Skin epidermis (tissue), 12 donors: ENCODE results near the gene NKPD1.
"Not testable (repeated sequence)": the region's sequence is repeated elsewhere in the genome, so short reads cannot be mapped to it uniquely, and the experiment has no call there.

ENCODE experiments used
- H3K27ac ChIP-seq, 21 experiments: fragments of 200-600 bp; sonication (generic) in 11 of 21; one replicate each; pipeline ENCODE4 v1.5.0; 2020; ENCODE audit warnings: mild to moderate bottlenecking in 3 of 21, inconsistent platforms in 2 of 21, moderate library complexity in 2 of 21
- H3K4me3 ChIP-seq, 7 experiments: fragments of 200-600 bp; sonication (generic) in 2 of 7; one replicate each; pipeline ENCODE4 v1.5.0; 2020; ENCODE audit warnings: inconsistent platforms in 2 of 7, mild to moderate bottlenecking in 2 of 7, moderate library complexity in 1 of 7

Gene NKPD1

DNA sequence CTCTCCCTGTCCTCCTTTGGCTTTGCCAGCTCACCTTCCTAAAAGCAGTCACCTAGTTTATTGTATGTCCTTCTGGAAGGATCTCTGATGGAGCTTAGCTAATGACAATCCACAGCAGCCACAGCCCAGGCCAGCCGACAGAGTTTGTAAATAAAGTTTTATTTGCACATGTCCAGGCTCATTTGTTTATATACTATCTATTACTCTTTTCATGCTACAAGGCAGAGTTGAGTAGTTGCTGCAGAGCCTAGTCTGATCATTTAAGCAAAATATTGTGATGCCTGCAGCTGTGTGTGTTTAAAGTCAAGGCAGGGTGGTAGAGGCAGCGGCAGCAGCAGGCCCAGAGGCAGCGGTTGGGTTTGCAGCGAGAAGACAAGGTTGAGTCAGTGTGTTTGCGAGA is 32.6 kb downstream of the NKPD1 start:
- H3K4me3 ChIP-seq = no peak overlapping the region
- no peak overlapping the region for H3K27ac ChIP-seq

DNA sequence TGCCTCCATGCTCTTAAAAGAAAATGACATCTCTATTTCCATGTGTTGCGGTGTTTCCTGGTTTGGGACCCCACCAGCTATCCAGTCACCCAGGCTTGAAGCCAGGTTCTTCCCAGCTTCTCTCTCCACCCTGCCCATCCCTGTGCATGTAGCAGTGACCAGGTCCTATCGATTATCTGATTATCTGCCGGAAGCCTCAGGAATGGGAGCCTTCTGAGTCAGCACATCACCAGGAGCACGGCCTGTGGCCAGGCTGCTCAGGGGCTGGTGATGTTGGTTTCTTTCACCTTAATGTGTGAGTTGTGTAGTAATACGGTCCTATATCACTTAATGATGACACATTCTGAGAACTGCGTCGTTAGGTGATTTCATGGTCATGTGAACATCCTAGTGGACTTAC is 34.1 kb downstream of the NKPD1 start:
- Histone ChIP-seq H3K4me3 (no peak overlapping the region), H3K27ac (no peak overlapping the region)

DNA sequence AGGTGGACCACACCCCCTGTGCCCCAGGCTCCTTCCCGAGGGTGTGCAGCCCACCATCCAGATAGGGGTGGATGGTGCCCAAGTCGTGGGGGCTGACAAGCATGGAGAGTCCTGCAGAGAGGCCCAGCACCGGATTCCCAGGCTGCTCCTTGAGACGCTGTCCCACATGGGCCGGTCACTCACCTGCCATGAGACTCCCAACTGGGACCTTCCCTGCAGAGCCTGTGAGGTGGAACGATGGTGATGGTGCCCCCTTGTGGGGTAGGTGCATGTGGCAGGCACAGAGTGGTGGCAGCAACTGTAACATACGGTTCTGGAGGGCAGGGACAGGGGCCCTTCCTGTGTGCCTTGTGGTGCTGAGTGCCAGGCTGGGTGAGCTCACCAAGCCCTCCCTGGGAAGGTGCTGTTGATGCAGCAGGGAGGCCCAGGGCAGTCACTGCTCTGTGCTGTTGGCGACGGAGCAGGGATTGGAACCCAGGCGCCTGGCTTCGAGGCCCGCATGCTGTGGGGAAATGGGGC is 34.7 kb downstream of the NKPD1 start:
- Histone ChIP-seq H3K4me3 (no peak overlapping the region), H3K27ac (no peak overlapping the region)

DNA sequence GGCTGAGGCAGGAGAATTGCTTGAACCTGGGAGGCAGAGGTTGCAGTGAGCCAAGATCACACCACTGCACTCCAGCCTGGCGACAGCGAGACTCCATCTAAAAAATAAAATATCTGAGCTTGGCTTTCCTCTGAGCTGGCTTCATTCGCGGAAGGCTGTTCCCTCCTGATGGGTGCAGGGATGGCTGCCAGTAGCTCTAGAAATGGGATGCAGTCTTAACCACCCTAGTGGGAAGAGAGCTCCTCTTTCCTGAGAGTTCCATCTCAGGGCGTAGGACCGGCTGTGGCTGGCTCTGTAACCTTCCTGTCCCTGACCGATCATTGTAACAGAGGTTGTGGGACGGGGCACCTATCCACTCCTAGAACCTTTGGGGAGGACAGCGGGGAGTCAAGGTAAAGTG is 35.4 kb downstream of the NKPD1 start:
- Histone ChIP-seq H3K27ac (no peak overlapping the region), H3K4me3 (no peak overlapping the region)

DNA sequence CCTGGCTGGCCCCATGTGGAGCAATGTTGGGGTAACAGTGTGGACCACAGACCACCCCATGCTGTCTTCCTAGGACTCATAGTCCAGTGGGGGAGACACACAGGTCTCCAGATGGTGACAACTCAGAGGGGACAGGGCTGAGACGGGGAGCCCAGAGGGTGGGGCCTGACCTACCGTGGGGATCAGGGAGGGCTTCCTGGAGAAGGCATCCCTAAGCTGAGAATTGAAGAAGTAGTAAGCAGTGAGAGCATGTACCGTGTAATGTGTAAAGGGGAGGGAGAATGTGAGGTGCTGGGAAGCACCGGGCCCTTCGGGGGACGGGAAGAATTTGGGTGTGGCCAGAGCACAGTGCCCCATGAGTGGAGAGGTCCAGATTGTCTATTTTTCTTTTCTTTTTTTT is 36.8 kb downstream of the NKPD1 start:
- H3K27ac ChIP-seq = peak overlapping the region in 1 of 21 experiments; percentile 22
- no peak overlapping the region for H3K4me3 ChIP-seq

DNA sequence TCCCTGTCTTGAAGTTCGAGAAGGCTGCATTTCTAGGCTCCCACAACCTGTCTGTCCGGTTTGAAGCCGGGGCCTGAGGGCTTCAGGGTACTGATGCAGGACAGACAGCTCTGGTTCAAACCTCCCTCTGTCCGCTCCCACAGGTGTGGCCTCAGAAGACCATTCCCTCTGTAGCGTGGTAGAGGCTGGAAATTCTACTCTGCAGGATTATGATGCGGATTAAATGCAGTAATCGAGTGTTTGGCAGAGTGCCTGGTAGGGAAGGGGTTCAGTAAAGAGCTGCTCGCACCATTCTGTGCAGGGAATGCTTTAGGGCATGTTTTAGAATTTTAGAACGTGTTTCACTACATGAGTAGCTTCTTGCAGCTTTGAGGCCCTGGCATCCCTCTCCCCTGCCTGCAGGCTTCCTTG is 37.3 kb downstream of the NKPD1 start:
- no peak overlapping the region for H3K4me3 ChIP-seq
- H3K27ac ChIP-seq = no peak overlapping the region

DNA sequence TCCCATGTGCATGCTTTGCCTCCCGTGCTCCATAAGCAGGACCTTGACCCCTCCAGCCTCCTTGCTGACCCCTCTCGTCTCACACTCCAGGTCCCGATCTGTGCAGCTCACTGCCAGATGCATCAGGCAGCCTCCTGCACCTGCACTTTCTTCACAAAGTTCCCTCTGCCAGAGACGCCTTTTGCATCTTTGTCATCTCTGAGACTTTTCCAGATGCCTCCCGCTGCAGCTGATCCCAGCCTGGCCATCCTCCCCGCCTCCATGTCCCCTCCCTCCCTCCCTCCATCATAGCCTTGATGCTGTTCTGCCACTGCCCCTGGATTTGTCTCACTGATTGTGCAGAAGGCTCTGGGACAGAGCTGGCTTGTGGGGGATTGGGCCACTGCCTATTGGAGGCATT is 38.0 kb downstream of the NKPD1 start:
- Histone ChIP-seq H3K27ac (no peak overlapping the region), H3K4me3 (no peak overlapping the region)

DNA sequence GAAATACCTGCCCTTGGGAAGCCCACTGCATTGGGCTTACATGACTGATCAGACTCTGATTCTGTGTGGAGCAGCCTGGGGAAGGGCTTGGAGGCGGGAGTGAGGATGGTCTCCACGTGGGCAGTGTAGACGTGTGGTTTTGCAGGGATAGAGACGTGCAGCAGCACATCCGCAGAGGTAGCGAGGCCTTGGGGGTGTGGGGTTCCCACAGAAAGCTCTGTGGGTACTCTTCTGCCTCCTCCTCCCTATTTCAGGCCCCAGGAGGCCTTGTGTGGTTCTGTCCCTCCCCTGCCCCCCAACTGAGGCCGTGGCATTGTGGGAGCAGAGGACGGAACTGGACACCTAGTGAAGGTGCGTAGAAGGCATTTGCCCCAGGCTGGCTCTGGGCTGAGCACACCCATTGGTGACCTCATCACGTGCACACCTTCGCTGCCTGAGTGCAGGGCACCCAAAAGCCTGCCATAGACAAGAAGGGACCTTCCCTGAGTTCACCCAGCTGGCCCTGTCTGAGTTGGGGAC is 38.9 kb downstream of the NKPD1 start:
- peak overlapping the region in 2 of 21 experiments; percentile 20 to 24 for H3K27ac ChIP-seq
- no peak overlapping the region for H3K4me3 ChIP-seq

DNA sequence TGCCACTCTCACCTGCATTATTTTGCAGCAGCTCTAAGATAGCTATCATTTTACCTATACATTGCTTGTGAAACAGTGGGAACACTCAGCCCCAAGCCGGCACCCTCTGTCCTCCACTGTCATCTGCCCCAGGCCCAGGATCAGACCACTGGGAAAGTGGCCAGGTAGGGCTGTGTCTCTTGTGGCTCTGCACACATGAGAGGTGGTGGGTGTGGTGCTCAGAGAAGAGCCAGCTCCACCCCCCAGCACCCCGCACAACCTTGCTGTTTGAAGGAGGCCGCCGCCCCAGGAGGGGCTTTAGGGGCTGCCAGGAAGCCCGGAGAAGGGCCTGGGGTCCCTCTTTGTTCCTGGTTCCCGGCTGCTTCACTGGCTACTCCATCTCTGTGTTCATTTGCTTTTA is 41.2 kb downstream of the NKPD1 start:
- no peak overlapping the region for H3K4me3 ChIP-seq
- peak overlapping the region in 1 of 21 experiments; percentile 18 for H3K27ac ChIP-seq

DNA sequence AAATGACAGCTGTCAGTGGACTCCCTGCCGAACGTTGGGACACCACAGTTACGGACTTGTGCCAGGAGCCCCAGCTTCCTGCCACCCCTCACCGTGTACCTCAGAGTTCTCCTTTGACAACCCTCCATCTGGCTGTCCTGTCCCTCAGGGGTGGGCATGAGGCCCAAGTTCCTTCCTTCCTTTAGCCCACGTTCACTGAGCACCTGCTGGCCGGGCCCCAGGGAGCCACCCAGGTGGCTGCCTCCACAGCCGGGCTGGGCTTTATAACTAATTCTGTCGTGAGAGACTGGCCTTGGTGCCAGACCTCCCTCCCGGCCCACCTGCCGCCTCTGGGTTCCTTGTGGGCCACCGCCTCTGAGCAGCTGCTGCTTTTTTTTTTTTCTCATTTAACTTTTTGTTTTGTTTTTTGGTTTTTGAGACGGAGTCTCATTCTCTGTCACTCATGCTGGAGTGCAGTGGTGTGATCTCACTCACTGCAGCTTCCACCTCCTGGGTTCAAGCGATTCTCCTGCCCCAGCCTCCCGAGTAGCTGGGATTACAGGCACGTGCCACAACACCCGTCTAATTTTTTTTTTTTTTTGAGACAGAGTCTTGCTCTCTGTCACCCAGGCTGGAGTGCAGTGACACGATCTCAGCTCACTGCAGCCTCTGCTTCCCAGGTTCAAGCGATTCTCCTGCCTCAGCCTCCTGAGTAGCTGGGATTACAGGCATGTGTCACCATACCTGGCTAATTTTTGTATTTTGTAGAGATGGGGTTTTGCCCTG is 42.0 kb downstream of the NKPD1 start:
- peak overlapping the region in 2 of 21 experiments; percentile 18 to 30 for H3K27ac ChIP-seq
- not testable (repeated sequence) for H3K4me3 ChIP-seq

DNA sequence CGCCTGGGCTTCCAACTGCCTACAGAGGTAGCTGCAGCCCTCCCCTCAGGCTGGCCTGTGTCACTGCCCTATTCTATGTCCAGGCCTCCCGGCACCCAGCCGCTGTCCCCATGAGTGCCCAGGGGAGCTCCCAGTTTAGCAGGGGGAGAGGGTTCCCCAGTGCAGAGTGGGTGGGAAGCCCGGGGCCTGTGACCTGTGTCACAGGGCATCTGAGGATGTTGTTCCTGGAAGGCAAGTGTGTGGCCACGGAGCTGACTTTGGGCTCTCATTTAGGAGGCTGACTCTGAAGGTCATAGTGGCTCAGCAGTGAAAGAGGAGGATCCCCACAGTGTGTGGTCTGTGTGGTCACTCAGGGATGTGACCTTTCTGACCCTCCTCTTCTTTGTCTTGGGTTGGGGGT is 42.7 kb downstream of the NKPD1 start:
- peak overlapping the region in 6 of 21 experiments; percentile 18 to 61 (median 28) for H3K27ac ChIP-seq
- no peak overlapping the region for H3K4me3 ChIP-seq

DNA sequence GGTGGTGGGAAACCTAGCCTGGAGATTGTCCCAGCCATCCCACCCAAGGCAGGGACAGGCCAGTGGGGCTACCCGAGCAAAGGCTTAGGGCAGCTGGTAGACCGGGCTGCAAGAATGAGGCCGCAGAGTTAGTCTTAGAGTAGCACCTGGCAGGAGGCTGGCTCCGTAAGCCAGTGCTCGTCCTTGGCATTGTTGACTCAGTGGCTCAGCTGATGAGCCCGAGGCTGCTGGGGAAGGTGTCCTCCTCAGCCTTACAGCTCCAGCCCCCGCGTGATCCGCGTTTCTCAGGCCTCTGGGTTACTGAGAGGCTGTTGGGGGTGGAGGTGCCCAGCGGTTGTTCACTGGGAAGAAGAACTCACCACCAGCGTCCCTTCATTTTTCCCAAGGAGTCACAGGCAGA is 43.1 kb downstream of the NKPD1 start:
- H3K27ac ChIP-seq = peak overlapping the region in 6 of 21 experiments; percentile 1 to 61 (median 23)
- no peak overlapping the region for H3K4me3 ChIP-seq

DNA sequence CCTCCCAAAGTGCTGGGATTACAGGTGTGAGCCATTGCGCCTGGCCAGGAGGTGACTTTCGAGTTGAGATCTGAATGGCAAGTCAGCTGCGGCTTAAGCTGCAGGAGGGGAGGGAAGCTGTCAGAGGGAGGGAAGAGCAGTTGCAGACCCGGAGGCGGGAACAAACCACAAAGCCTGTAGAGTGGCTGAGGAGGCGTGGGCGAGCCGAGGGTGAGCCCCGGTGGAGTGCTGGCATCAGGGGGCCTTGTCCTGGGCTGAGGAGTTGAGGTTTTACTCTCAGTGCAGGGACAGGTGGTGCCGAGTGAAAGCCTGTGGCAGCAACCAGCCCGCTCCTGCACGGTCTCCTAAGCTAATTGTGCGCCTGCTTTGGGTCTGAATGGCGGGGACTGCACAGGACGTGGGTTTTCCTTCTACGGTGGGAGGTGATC is 43.6 kb downstream of the NKPD1 start:
- Histone ChIP-seq H3K27ac (peak overlapping the region in 2 of 21 experiments; percentile 1 to 61), H3K4me3 (no peak overlapping the region)

DNA sequence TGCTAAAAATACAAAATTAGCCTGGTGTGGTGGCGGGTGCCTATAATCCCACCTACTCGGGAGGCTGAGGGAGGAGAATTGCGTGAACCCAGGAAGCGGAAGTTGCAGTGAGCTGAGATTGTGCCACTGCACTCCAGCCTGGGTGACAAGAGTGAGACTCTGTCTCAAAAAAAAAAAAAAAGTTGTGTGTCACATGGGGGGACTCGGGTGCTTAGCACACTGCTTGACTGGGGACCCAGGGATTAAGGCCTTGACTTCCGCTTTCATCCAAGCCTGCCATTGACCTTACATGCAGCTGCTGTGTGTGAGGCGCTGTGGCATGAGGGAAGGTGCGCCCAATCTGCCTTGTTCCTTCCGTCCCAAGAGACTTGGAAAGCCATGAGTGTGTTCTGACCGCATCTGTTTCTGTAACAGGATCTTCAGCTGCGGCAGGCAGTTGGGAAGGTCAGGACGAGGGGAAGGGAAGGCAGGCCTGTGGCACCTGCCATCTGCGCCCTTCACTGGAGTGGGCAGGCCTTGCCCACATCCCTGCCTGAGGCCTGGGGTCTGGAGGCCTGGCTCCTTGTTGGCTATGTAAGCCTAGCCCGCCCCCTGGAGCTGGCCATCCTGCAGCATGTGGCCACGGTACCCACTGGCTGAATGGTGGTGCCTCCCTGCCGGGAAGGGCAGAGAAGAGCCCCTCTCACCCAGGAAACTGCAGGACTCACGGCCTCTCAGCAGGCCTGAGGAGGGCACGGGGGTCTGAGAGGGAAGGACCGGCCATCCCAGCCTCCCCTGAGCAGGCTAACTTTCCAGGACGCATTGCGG is 44.8 kb downstream of the NKPD1 start:
- Histone ChIP-seq H3K4me3 (no peak overlapping the region), H3K27ac (no peak overlapping the region)

DNA sequence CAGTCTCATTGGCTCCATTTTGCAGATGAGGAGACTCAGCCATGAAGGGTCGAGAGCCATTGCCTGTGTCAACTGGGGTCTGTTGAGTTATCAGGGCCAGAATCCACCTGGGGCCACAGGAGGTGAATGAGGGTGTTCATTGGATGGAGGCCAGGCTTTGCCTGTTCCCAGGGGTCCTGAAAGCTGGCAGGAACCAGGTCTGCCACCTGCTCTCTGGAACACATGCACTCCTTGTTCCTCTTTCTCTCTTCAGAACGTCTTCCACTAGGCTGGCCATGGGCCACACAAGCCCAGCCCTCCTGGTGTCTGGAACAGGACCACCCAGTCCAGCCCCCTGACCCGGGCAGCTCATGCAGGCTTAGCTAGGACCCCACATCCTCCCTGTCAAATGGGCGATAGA is 46.7 kb downstream of the NKPD1 start:
- Histone ChIP-seq H3K4me3 (no peak overlapping the region), H3K27ac (no peak overlapping the region)

DNA sequence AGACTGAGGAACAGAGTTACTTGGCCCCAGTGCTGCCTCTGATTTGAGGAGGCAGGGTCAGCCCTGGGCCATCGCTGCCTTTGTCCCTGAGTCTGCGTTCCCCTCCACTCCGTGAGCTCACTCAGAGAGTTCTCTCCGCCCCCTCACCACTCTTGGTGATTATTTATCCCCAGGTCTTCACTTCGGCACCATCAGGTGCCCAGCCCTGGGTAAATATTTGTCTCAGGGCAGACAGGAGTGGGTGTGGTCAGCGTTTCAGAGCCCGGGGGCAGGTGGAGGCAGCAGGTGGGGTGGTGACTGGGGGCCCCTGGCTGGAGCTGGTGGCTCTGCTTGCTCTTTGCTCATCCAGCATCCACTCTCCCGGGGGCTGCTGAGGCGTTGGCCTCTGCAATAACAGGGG is 47.2 kb downstream of the NKPD1 start:
- Histone ChIP-seq H3K27ac (no peak overlapping the region), H3K4me3 (no peak overlapping the region)

DNA sequence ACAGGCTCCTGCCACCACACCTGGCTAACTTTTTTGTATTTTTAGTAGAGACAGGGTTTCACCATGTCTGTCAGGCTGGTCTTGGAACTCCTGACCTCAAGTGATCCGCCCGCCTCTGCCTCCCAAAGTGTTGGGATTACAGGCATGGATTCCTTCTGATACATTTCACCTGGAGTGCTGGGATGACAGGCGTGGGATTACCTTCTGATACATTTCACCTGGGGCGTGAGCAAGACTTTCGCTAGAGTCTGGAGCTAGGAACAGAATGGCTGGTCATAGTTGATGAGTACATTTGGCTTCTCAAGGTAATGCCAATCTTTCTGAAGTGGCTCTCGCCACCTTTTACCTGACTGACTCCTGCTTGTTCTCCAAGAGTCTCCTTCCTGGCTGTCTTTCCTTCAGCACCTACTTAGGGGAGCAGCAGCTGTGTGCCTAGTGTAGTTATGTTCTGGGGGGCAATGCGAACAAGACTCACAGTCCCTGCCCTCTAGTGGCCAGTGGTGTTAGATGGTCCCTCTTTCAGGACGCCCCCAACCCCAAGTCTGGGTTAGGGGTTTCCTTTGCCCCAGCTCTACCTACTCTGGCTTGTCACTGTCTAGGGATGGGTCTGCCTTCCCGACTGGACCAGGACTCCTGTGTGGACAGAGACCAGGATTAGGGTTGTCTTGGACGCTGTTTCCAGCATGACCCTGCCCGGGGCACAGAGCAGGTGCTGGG is 48.5 kb downstream of the NKPD1 start:
- Histone ChIP-seq H3K27ac (no peak overlapping the region), H3K4me3 (no peak overlapping the region)
